NCI-H2029 (cell line): ENCODE data around the gene ZCCHC10.
"Not testable (repeated sequence)": the region's sequence is repeated elsewhere in the genome, so short reads cannot be mapped to it uniquely, and the experiment has no call there.

Experiments used
- DNase-seq: peaks from one replicate; lab custom pipeline; 2025; lab: John Stamatoyannopoulos, UW

The ZCCHC10 gene

DNA sequence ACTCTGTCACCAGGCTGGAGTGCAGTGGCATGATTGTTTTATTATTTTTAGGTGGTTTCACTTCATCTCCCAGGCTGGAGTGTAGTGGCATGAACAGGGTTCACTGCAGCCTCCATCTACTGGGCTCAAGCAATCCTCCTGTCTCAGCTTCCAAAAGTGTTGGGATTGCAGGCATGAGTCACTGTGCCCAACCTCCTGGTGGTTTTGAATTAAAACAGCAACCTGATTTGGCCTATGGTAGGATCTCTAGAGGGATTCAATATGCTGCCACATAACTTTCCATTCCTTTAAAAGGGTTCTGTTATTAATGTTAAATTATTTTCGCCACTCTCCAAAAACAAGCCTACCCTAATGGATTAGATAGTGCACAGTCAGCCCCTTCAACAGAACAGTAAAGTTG is 15.6 kb upstream of the ZCCHC10 start:
- no peak for DNase-seq

- no peak for DNase-seq
Observed at GRCh38 chr5:133041157-133041784, 14.9 kb upstream of the ZCCHC10 start.

DNA sequence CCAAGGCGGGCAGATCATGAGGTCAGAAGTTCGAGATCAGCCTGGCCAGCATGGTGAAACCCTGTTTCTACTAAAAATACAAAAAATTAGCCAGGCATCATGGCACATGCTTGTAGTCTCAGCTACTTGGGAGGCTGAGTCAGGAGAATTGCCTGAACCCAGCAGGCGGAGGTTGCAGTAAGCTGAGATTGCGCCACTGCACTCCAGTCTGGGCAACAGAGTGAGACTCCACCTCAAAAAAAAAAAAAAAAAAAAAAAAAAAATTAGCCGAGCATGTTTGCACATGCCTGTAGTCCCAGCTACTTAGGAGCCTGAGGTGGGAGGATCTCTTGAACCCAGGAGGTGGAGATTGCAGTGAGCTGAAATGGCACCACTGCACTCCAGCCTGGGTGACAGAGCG is 10.3 kb upstream of the ZCCHC10 start:
- not testable (repeated sequence) for DNase-seq

DNA sequence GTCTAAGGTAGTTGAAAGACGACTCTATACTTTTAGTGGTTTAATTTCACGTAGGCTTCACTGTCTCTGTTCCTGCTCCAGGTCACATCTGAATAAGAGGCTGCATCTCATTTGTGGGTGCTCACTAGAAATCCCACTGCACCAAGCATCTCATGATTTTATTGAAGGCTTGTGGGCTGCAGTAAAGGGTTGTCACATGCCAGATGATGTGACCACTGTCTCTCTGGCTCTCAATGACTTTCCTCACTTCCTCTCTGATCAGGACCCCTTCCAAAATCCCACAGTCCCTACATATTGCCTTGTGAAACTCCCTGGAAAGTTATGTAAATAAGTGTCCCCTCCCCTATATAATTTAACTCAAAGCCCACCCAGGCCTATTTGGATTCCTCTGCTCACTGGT is 8.9 kb upstream of the ZCCHC10 start:
- DNase-seq, result no peak

- DNase-seq, result no peak
Observed at GRCh38 chr5:133034064-133034463, 7.7 kb upstream of the ZCCHC10 start.

DNA sequence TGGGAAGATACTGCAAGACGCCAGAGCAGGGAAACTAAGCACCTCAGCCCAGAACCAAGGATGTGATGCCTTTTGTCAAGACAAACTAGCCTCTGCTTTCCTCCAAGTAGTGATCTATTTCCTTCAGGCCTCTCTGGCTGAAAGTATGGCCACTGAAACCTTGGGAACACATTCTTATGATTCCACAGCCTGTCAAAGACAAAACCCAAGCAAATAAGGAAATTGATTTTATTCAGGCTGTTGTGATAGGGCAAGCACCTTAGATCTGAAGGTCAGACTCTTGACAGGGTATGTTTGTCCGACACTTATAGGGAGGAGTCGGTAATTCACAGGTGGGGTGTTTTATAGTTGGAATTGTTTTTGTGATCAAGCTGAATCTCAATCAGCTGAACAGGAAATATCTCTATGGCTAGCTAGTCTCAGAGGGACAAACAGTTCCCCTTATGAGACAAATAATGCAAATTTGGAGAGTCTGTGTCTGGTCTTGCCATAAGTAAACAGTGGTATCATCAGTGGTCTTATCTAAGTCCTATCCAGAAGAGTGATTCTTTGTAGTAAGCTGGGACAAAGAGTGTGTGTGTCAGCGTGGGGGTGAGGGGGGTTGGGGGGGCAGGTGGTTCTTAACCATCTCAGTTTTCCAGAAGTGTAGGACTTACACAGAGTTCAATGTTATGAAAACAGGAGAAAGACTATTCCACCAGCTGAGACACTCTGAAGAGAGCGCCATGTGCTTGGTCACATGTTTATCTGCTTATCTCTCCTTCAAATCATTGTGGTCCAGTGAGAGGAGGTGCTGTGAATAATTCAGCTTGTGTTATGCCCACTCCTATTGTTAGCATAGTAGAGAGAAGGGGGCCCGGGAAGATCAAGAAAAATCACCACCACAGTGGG is 6.7 kb upstream of the ZCCHC10 start:
- no peak for DNase-seq

DNA sequence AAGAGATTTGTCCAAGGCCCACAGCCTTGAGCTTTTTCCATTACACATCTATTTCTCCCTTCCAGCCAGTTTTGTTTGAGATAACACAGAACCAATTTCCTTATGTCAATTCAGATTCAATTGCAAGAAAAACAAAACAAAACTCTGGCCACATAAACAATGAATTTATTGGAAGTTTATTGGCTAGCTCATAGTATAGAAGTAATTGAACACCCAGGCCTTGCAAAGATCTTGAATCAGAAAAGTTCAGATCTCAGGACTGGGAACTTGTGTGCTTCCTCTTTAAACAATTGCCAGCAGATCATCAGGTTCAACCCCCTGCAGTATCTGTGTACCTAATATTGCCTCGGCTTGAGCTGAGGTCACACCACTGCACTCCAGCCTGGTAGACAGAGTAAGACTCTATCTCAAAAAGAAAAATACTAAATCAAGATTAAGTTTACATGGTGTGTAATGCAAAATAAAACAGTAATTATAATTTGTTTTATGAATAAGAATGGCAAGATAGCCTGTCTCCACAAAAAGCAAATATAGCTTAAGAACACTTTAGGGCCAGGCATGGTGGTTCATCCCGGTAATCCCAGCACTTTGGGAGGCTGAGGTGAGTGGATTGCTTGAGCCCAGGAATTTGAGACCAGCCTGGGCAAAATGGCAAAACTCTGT is 4.1 kb upstream of the ZCCHC10 start:
- no peak for DNase-seq

GRCh38 chr5:133029416-133029815 is 3.1 kb upstream of the ZCCHC10 start:
- DNase-seq, result no peak

- no peak for DNase-seq
Observed at GRCh38 chr5:133026664-133027153, 360 bp upstream of the ZCCHC10 start.

DNA sequence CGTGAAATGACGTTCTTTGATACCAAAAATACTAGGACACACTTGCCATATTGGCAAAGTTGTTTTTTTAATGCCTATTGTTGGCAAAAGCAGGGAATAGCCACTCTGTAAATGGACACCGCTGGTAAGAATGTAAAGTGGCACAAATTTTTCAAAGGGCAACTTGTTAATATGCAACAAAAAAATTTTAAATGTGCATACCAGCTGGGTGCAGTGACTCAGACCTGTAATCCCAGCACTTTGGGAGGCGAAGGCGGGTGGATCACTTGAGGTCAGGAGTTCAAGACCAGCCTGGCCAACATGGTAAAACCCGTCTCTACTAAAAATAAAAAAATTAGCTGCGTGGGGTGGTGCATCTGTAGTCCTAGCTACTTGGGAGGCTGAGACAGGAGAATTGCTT is 6.9 kb downstream of the ZCCHC10 start:
- not testable (repeated sequence) for DNase-seq

- DNase-seq, result no peak
Observed at GRCh38 chr5:133017964-133018363, 8.4 kb downstream of the ZCCHC10 start.

GRCh38 chr5:133015466-133015865 is 10.9 kb downstream of the ZCCHC10 start:
- DNase-seq, result no peak

GRCh38 chr5:133008455-133008854 is 17.9 kb downstream of the ZCCHC10 start:
- not testable (repeated sequence) for DNase-seq

- DNase-seq, result no peak
Observed at GRCh38 chr5:133006653-133007052, 19.7 kb downstream of the ZCCHC10 start.

DNA sequence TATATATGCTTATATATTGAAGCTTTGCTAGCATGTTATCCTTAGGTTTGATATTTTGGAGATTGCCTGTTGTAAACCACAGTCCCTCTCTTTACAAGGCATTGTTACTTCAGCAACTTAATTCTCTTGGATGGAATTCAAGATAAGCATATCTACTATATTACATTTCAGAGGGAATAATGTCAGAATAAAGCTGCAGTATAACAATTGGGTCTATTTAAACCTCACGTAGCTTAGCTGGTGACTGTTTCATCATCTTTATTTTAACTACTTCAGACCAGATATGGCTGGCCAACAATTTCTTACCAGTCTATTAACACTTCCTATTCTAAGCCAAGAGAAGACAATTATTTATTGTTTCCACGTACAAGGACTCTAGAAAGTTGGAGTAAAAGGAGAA is 27.1 kb downstream of the ZCCHC10 start:
- no peak for DNase-seq

- DNase-seq, result no peak
Observed at GRCh38 chr5:132998556-132998955, 27.8 kb downstream of the ZCCHC10 start.

DNA sequence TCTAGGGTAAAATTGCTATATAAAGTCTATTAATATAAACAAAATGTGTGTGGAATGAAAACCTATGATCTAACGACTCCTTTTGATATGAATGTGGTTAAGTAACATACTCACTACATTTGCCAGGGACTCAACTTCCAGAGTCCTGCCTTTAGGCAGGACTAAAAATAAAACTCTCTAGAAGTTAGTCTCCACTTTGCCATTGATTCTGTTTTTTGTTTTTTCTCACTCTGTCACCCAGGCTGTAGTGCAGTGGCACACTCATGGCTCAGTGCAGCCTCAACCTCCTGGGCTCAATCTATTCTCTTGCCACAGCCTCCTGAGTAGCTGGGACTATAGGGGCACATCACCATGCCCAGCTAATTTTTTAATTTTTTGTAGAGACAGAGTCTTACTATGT is 30.0 kb downstream of the ZCCHC10 start:
- DNase-seq, result no peak

- DNase-seq, result no peak
Observed at GRCh38 chr5:132987531-132988408, 38.6 kb downstream of the ZCCHC10 start.

- DNase-seq, result not testable (repeated sequence)
Observed at GRCh38 chr5:132982971-132983370, 43.4 kb downstream of the ZCCHC10 start.

- DNase-seq, result no peak
Observed at GRCh38 chr5:132981288-132981687, 45.1 kb downstream of the ZCCHC10 start.

DNA sequence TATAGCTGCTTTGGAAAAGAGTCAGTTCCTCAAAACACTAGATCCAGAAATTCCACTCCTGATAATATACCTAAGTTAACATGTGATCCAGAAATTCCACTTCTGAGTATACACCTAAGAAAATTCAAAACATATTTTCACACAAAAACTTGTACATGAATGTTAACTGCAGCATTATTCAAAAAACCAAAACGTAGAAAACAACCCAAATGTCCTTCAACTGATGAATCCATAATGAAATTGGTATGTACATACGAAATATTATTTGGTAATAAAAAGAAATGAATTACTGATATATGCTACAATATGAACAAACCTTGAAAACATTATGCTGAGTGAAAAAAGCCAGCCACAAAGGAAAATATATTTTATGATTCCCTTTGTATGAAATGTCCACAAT is 46.4 kb downstream of the ZCCHC10 start:
- no peak for DNase-seq
